HepG2 (cell line): Measurements from ENCODE around the gene POLQ. TPM values are rescaled to one million over a fixed set of nuclear protein-coding genes. Genes with fewer than 3 reads are reported as not detected.

Experiments used
- ATAC-seq: fragments of 200-7000 bp; cut with Tn5 transposase; 3 replicates; pipeline ENCODE4 v1.9.1; 2020; ENCODE audit warnings: mild to moderate bottlenecking, moderate library complexity
- BruUV-seq: library from RNA; stranded (reverse); fragments of 400-500 nt; replicated peaks from 2 replicates; lab custom pipeline; 2021; lab: Mats Ljungman, UMichigan
- CTCF ChIA-PET: fragments of 300-600 bp; formaldehyde crosslinking; extraction: SDS; loops from one replicate; lab custom pipeline; 2021; ENCODE audit warnings: low total read pairs, inconsistent platforms, low intra/inter-chr PET ratio; lab: Yijun Ruan, JAX
- POLR2A ChIA-PET: fragments of 350-600 bp; sonication (Branson Sonifier 250); formaldehyde crosslinking; loops from one replicate; lab custom pipeline; 2020; ENCODE audit warnings: antibody characterized with exemption, inconsistent platforms; lab: Yijun Ruan, JAX
- DNase-seq: peaks from one replicate; pipeline ENCODE4 v3.0.0-alpha.2; 2015; ENCODE audit warnings: low spot score
- FAIRE-seq: peaks from 3 replicates; lab custom pipeline; 2011; peaks lifted over from hg19 to GRCh38; lab: Jason Lieb, UNC
- H2AFZ ChIP-seq: one replicate; pipeline ENCODE4 v1.6.1; 2011; ENCODE audit warnings: low read length, inconsistent platforms
- H3K27ac ChIP-seq: fragments of 300-600 bp; 3 replicates; pipeline ENCODE4 v1.8.0; 2011; ENCODE audit warnings: mixed run types, mild to moderate bottlenecking, mixed read lengths, low read length, inconsistent platforms; ENCODE audit not compliant: insufficient read depth; ENCODE audit errors: extremely low read length
- H3K27me3 ChIP-seq, 2 experiments: fragments of 200-600 bp in 1 of 2; 2 replicates in 1 of 2; 3 replicates in 1 of 2; pipeline versions ENCODE4 v1.6.0 to v1.8.0; 2011; ENCODE audit warnings: low read length in 2 of 2, mild to moderate bottlenecking in 2 of 2, moderate library complexity in 2 of 2, inconsistent platforms in 1 of 2; ENCODE audit not compliant: insufficient read depth in 2 of 2, control insufficient read depth in 1 of 2
- H3K36me3 ChIP-seq, 2 experiments: fragments of 200-600 bp in 1 of 2; replicated peaks in 1 of 2; 2 replicates in 1 of 2; 3 replicates in 1 of 2; pipeline versions ENCODE4 v1.5.1 to v1.8.0; 2011; ENCODE audit warnings: low read length in 2 of 2, inconsistent platforms in 1 of 2; ENCODE audit not compliant: insufficient read depth in 2 of 2, control insufficient read depth in 1 of 2
- H3K4me1 ChIP-seq: 2 replicates; pipeline ENCODE4 v1.5.1; 2012; ENCODE audit warnings: low read length, inconsistent platforms; ENCODE audit not compliant: insufficient read depth
- H3K4me2 ChIP-seq: 2 replicates; pipeline ENCODE4 v1.6.0; 2011; ENCODE audit warnings: low read depth, low read length, inconsistent platforms
- H3K4me3 ChIP-seq, 3 experiments: fragments of 200-600 bp in 1 of 3; sonication (generic), shearing (Covaris generic) in 1 of 3; replicated peaks in 1 of 3; 2 replicates each; pipeline ENCODE4 v1.5.1; 2011 to 2016; ENCODE audit warnings: low read length in 3 of 3, inconsistent platforms in 2 of 3, low read depth in 2 of 3, mild to moderate bottlenecking in 2 of 3, control low read depth in 1 of 3, mixed read lengths in 1 of 3; ENCODE audit not compliant: insufficient read depth in 1 of 3
- H3K79me2 ChIP-seq: one replicate; pipeline ENCODE4 v1.6.1; 2011; ENCODE audit warnings: low read length, inconsistent platforms; ENCODE audit not compliant: insufficient read depth
- H3K9ac ChIP-seq: 2 replicates; pipeline ENCODE4 v1.6.0; 2011; ENCODE audit warnings: mild to moderate bottlenecking, low read depth, low read length, inconsistent platforms; ENCODE audit not compliant: insufficient read depth
- H3K9me3 ChIP-seq: 2 replicates; pipeline ENCODE4 v1.5.1; 2012; ENCODE audit warnings: mild to moderate bottlenecking, low read length
- H4K20me1 ChIP-seq: 2 replicates; pipeline ENCODE4 v1.6.0; 2011; ENCODE audit warnings: inconsistent platforms, mild to moderate bottlenecking, low read length, moderate library complexity; ENCODE audit not compliant: insufficient read depth
- ARID2 ChIP-seq: sonication (generic); formaldehyde crosslinking; IDR thresholded peaks from 2 replicates; pipeline ENCODE4 v1.8.1; 2022; ENCODE audit warnings: mild to moderate bottlenecking, missing genetic modification reagents, borderline replicate concordance
- CEBPZ ChIP-seq: IDR thresholded peaks from 2 replicates; pipeline ENCODE4 v1.6.1; 2012; ENCODE audit warnings: low read length, improper control_type of control experiment
- CENPX ChIP-seq: sonication (generic); formaldehyde crosslinking; IDR thresholded peaks from 2 replicates; pipeline ENCODE4 v1.9.0; 2021; ENCODE audit warnings: mild to moderate bottlenecking, missing genetic modification reagents, moderate library complexity
- HNRNPLL ChIP-seq: fragments of 200-400 bp; formaldehyde crosslinking; IDR thresholded peaks from 2 replicates; pipeline ENCODE4 v1.6.1; 2017; ENCODE audit warnings: mild to moderate bottlenecking, low read depth, low read length; ENCODE audit not compliant: poor library complexity, severe bottlenecking
- MNT ChIP-seq: fragments of 450-650 bp; IDR thresholded peaks from 2 replicates; pipeline ENCODE4 v1.6.1; 2016
- TMF1 ChIP-seq: sonication (generic); formaldehyde crosslinking; IDR thresholded peaks from 2 replicates; pipeline ENCODE4 v1.8.1; 2022; ENCODE audit warnings: low read depth, missing genetic modification reagents
- ZNF512 ChIP-seq: sonication (generic); formaldehyde crosslinking; IDR thresholded peaks from 2 replicates; pipeline ENCODE4 v1.4.0; 2020; ENCODE audit warnings: mild to moderate bottlenecking, missing genetic modification reagents
- ZNF7 ChIP-seq: IDR thresholded peaks from 2 replicates; pipeline ENCODE4 v1.6.1; 2016; ENCODE audit warnings: missing biosample characterization, missing genetic modification reagents
- ZNF788 ChIP-seq: sonication (generic); formaldehyde crosslinking; IDR thresholded peaks from 2 replicates; pipeline ENCODE4 v1.5.0; 2020; ENCODE audit warnings: mild to moderate bottlenecking, missing genetic modification reagents, borderline replicate concordance
- WGBS: methylation state at CpG from one replicate; pipeline ENCODE4 v1.1.6; 2017; ENCODE audit warnings: low lambda C conversion rate; 5-methylcytosine and 5-hydroxymethylcytosine counted together
- in situ Hi-C: cut with HindIII; loops from 2 replicates; pipeline ENCODE4 v1.10.0; 2017; ENCODE audit warnings: low pct_unique_long_range_greater_than_20kb; ENCODE audit not compliant: extremely low pct_ligation_motif_present
- intact Hi-C: fragments of 100-400 bp; cut with micrococcal nuclease; formaldehyde crosslinking; loops from one replicate; pipeline ENCODE4 v1.10.0; 2022; ENCODE audit not compliant: unreplicated experiment
- polyA plus RNA-seq, 8 experiments: library from polyadenylated mRNA; depleted of rRNA in 3 of 8; stranded (reverse) in 7 of 8; unstranded in 1 of 8; fragments of >200 nt; fragmentation: Illumina TruSeq in 4 of 8; extraction: Trizol in 4 of 8; gene quantifications; 2 replicates each; pipeline versions ENCODE4 v1.2.1 to v1.2.3, GENCODE V29; 2011 to 2016; ENCODE audit warnings: low read depth in 4 of 8, missing spikeins in 1 of 8, mixed read lengths in 1 of 8; ENCODE audit not compliant: insufficient read depth in 1 of 8
- total RNA-seq, 5 experiments: library from RNA; depleted of rRNA; stranded (reverse); fragments of >200 nt; fragmentation: Illumina TruSeq; extraction: Trizol; gene quantifications; 2 replicates each; pipeline ENCODE4 v1.2.3, GENCODE V29; 2016; ENCODE audit warnings: low read depth in 1 of 5

POLQ gene
- total and polyA plus RNA-seq, 2 of the 13 experiments (the other 11 are each of a cell fraction or from before 2014, with no cell fraction given): 2.5 to 18.6 TPM

DNA sequence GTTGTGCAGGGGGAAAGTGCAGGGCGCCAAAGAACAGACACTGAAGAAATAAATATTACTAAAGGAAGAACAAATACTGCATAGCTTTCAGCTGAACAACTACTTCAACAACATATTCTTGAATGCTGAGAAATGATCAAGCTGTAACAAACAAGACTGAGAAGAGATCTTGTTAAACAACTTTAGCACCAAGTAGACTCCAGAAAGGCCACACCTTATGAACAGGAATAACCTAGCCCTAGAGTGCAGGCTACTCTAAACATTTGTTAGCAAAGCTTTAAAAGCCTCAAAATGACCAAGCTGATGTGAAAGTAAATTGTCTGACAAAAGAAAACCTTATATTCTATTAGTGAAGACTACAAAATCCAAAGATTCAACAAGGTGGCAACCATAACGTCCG, 83.2 kb downstream of the POLQ start:
- intact Hi-C loops: no loop called here

More for the DNA sequence above, 83.2 kb downstream of the POLQ start:
- DNase-seq: no peak
- H3K27ac ChIP-seq: no peak overlapping the region
- WGBS: 99% methylated on average over 3 of the region's 3 CpGs
- no peaks in the 10 kb centered on the region for H3K9me3 ChIP-seq
- no peak overlapping the region for H3K4me3 ChIP-seq
- no peaks in the 10 kb centered on the region for H3K27me3 ChIP-seq
- POLR2A ChIA-PET: no interaction called here
- no peak overlapping the region for H3K4me2 ChIP-seq
- in situ Hi-C loops: no loop called here
- FAIRE-seq: no peak
- no peak overlapping the region for H2AFZ ChIP-seq
- TF ChIP-seq MNT (no peak), CEBPZ (no peak), ZNF7 (CRISPR knock-in tag) (no peak), CENPX (CRISPR knock-in tag) (no peak), HNRNPLL (no peak), ARID2 (CRISPR knock-in tag) (no peak), ZNF512 (no peak), TMF1 (CRISPR knock-in tag) (no peak), ZNF788 (no peak)
- CTCF ChIA-PET: no interaction called here
- H3K79me2 ChIP-seq: no peaks in the 10 kb centered on the region
- H4K20me1 ChIP-seq: no peaks in the 10 kb centered on the region
- ATAC-seq: no peak
- no TSS peak for BruUV-seq
- H3K4me1 ChIP-seq: no peaks in the 10 kb centered on the region
- H3K9ac ChIP-seq: no peak overlapping the region
- H3K36me3 ChIP-seq: peaks cover 3 to 14% of the 10 kb centered on the region in 2 experiments; a peak in 4 of 5 replicates
